HepG2 (cell line): ENCODE results near the gene PLPP7. TPM values are rescaled to one million over a fixed set of nuclear protein-coding genes. Genes with fewer than 3 reads are reported as not detected.

Source experiments
- ADNP ChIP-seq: sonication (generic); formaldehyde crosslinking; IDR thresholded peaks from 2 replicates; pipeline ENCODE4 v1.4.0; 2020; ENCODE audit warnings: missing genetic modification reagents
- ATF2 ChIP-seq: sonication (generic); formaldehyde crosslinking; IDR thresholded peaks from 2 replicates; pipeline ENCODE4 v1.4.0; 2020; ENCODE audit warnings: missing genetic modification reagents
- ATF7-NPFF ChIP-seq: sonication (generic); formaldehyde crosslinking; IDR thresholded peaks from 2 replicates; pipeline ENCODE4 v1.8.1; 2023; ENCODE audit warnings: mild to moderate bottlenecking, low read depth, missing genetic modification reagents, moderate library complexity
- BORCS8-MEF2B ChIP-seq: sonication (generic); formaldehyde crosslinking; IDR thresholded peaks from 2 replicates; pipeline ENCODE4 v1.8.0; 2022; ENCODE audit warnings: mild to moderate bottlenecking, missing genetic modification reagents
- HDAC2 ChIP-seq: sonication (generic); formaldehyde crosslinking; IDR thresholded peaks from 2 replicates; pipeline ENCODE4 v1.4.0; 2020; ENCODE audit warnings: missing genetic modification reagents
- HIVEP1 ChIP-seq: sonication (generic); formaldehyde crosslinking; IDR thresholded peaks from 2 replicates; pipeline ENCODE4 v1.4.0; 2020; ENCODE audit warnings: mild to moderate bottlenecking, missing genetic modification reagents
- HOXD1 ChIP-seq: sonication (generic); formaldehyde crosslinking; IDR thresholded peaks from 2 replicates; pipeline ENCODE4 v1.5.0; 2020; ENCODE audit warnings: missing genetic modification reagents
- ISL2 ChIP-seq: sonication (generic); formaldehyde crosslinking; IDR thresholded peaks from 2 replicates; pipeline ENCODE4 v1.5.0; 2020; ENCODE audit warnings: missing genetic modification reagents
- KDM5B ChIP-seq: sonication (generic); formaldehyde crosslinking; IDR thresholded peaks from 2 replicates; pipeline ENCODE4 v1.4.0; 2020; ENCODE audit warnings: missing genetic modification reagents, mild to moderate bottlenecking, borderline replicate concordance
- KLF13 ChIP-seq: sonication (generic); formaldehyde crosslinking; IDR thresholded peaks from 2 replicates; pipeline ENCODE4 v1.4.0; 2020; ENCODE audit warnings: mild to moderate bottlenecking, missing genetic modification reagents
- MEIS2 ChIP-seq: sonication (generic); formaldehyde crosslinking; IDR thresholded peaks from 2 replicates; pipeline ENCODE4 v1.9.0; 2021; ENCODE audit warnings: mild to moderate bottlenecking, missing genetic modification reagents
- NAIF1 ChIP-seq: sonication (generic); formaldehyde crosslinking; IDR thresholded peaks from 2 replicates; pipeline ENCODE4 v1.5.0; 2020; ENCODE audit warnings: mild to moderate bottlenecking, missing genetic modification reagents, borderline replicate concordance
- ONECUT2 ChIP-seq: sonication (generic); formaldehyde crosslinking; IDR thresholded peaks from 2 replicates; pipeline ENCODE4 v1.4.0; 2020; ENCODE audit warnings: missing genetic modification reagents
- PRDM4 ChIP-seq: sonication (generic); formaldehyde crosslinking; IDR thresholded peaks from 2 replicates; pipeline ENCODE4 v1.9.0; 2021; ENCODE audit warnings: missing genetic modification reagents, borderline replicate concordance
- REPIN1 ChIP-seq: sonication (generic); formaldehyde crosslinking; IDR thresholded peaks from 2 replicates; pipeline ENCODE4 v1.8.0; 2022; ENCODE audit warnings: missing genetic modification reagents, low read depth, mild to moderate bottlenecking, borderline replicate concordance
- THAP11 ChIP-seq: IDR thresholded peaks from 2 replicates; pipeline ENCODE4 v1.6.1; 2016; ENCODE audit warnings: missing biosample characterization, missing genetic modification reagents
- THRA ChIP-seq: sonication (generic); formaldehyde crosslinking; IDR thresholded peaks from 2 replicates; pipeline ENCODE4 v1.4.0; 2020; ENCODE audit warnings: missing genetic modification reagents, borderline replicate concordance
- polyA plus RNA-seq, 8 experiments: library from polyadenylated mRNA; depleted of rRNA in 3 of 8; stranded (reverse) in 7 of 8; unstranded in 1 of 8; fragments of >200 nt; fragmentation: Illumina TruSeq in 4 of 8; extraction: Trizol in 4 of 8; gene quantifications; 2 replicates each; pipeline versions ENCODE4 v1.2.1 to v1.2.3, GENCODE V29; 2011 to 2016; ENCODE audit warnings: low read depth in 4 of 8, missing spikeins in 1 of 8, mixed read lengths in 1 of 8; ENCODE audit not compliant: insufficient read depth in 1 of 8
- total RNA-seq, 5 experiments: library from RNA; depleted of rRNA; stranded (reverse); fragments of >200 nt; fragmentation: Illumina TruSeq; extraction: Trizol; gene quantifications; 2 replicates each; pipeline ENCODE4 v1.2.3, GENCODE V29; 2016; ENCODE audit warnings: low read depth in 1 of 5
- TF ChIP-seq, protein P1 (sequence below): sonication (generic); formaldehyde crosslinking; IDR thresholded peaks from 2 replicates; pipeline ENCODE4 v1.9.0; 2022; ENCODE audit warnings: missing genetic modification reagents, mild to moderate bottlenecking, borderline replicate concordance
- TF ChIP-seq, protein P2 (sequence below): IDR thresholded peaks from 2 replicates; pipeline ENCODE4 v1.6.1; 2012; ENCODE audit warnings: inconsistent platforms
- TF ChIP-seq, protein P3 (sequence below): sonication (generic); formaldehyde crosslinking; IDR thresholded peaks from 2 replicates; pipeline ENCODE4 v1.8.0; 2022; ENCODE audit warnings: missing genetic modification reagents, mild to moderate bottlenecking, borderline replicate concordance

PLPP7 gene
- total and polyA plus RNA-seq, 2 of the 13 experiments (the other 11 are each of a cell fraction or from before 2014, with no cell fraction given) = 0.33 to 1.2 TPM

GRCh38 chr9:131349881-131350563 lies 60.5 kb downstream of the PLPP7 start (continued):
- TF ChIP-seq, protein P1, sequence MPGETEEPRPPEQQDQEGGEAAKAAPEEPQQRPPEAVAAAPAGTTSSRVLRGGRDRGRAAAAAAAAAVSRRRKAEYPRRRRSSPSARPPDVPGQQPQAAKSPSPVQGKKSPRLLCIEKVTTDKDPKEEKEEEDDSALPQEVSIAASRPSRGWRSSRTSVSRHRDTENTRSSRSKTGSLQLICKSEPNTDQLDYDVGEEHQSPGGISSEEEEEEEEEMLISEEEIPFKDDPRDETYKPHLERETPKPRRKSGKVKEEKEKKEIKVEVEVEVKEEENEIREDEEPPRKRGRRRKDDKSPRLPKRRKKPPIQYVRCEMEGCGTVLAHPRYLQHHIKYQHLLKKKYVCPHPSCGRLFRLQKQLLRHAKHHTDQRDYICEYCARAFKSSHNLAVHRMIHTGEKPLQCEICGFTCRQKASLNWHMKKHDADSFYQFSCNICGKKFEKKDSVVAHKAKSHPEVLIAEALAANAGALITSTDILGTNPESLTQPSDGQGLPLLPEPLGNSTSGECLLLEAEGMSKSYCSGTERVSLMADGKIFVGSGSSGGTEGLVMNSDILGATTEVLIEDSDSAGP (CRISPR knock-in tag) = peak; percentile 68; the same call in 1 of the 2 replicates
- TF ChIP-seq HDAC2 (CRISPR knock-in tag) (0 out of 2 replicates have a peak, but pooled peaks have one; percentile 17), HIVEP1 (CRISPR knock-in tag) (no peak), BORCS8-MEF2B (peak; percentile 59; the same call in 1 of the 2 replicates), KDM5B (CRISPR knock-in tag) (peak; percentile 17; the same call in 1 of the 2 replicates), THAP11 (CRISPR knock-in tag) (peak; percentile 56; the same call in 1 of the 2 replicates), PRDM4 (CRISPR knock-in tag) (no peak), ATF7-NPFF (CRISPR knock-in tag) (peak; percentile 39; the same call in 1 of the 2 replicates), HOXD1 (CRISPR knock-in tag) (peak; percentile 37; the same call in 1 of the 2 replicates), ADNP (CRISPR knock-in tag) (no peak), MEIS2 (CRISPR knock-in tag) (peak; percentile 71; the same call in 1 of the 2 replicates), THRA (CRISPR knock-in tag) (0 out of 2 replicates have a peak, but pooled peaks have one; percentile 17), ATF2 (CRISPR knock-in tag) (peak; percentile 29; the same call in 1 of the 2 replicates), KLF13 (CRISPR knock-in tag) (0 out of 2 replicates have a peak, but pooled peaks have one; percentile 26), ONECUT2 (CRISPR knock-in tag) (0 out of 2 replicates have a peak, but pooled peaks have one; percentile 18), NAIF1 (CRISPR knock-in tag) (no peak), REPIN1 (CRISPR knock-in tag) (peak; percentile 35; the same call in 1 of the 2 replicates), ISL2 (CRISPR knock-in tag) (0 out of 2 replicates have a peak, but pooled peaks have one; percentile 19)
- TF ChIP-seq, protein P2, sequence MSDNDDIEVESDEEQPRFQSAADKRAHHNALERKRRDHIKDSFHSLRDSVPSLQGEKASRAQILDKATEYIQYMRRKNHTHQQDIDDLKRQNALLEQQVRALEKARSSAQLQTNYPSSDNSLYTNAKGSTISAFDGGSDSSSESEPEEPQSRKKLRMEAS = peak; percentile 52; the same call in 1 of the 2 replicates
- TF ChIP-seq, protein P3, sequence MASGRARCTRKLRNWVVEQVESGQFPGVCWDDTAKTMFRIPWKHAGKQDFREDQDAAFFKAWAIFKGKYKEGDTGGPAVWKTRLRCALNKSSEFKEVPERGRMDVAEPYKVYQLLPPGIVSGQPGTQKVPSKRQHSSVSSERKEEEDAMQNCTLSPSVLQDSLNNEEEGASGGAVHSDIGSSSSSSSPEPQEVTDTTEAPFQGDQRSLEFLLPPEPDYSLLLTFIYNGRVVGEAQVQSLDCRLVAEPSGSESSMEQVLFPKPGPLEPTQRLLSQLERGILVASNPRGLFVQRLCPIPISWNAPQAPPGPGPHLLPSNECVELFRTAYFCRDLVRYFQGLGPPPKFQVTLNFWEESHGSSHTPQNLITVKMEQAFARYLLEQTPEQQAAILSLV (CRISPR knock-in tag) = peak; percentile 43; the same call in 1 of the 2 replicates
